ENCODE measurements around the gene RECQL. TPM values are rescaled to one million over a fixed set of nuclear protein-coding genes. Genes with fewer than 3 reads are reported as not detected.
"Not testable (repeated sequence)": the region's sequence is repeated elsewhere in the genome, so short reads cannot be mapped to it uniquely, and the experiment has no call there.

The RECQL gene
- total RNA-seq, 1 experiment from 2014 or later = 34.5 TPM

DNA sequence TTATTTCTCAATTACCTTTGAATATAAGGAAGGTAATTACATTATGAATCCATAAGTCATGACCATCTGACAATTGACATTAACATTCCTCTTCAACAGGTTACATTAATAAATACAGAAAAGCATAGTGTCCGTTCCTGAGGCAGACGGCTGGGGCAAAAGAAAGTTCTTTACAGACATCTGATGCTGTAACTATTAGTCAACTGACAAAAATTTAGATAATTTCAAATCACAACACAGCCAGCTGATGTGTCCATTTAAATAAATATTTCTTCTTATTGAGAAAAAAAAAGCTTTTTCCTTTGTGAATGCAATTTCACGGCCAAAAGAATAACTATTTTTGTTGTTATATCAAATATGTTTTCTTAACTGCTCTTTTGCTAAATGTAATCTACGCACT lies 73.2 kb downstream of the RECQL start:
- intact Hi-C loops (cut with micrococcal nuclease; ENCODE audit: unreplicated experiment) = no loop called here
- Histone ChIP-seq H3K4me1 (replicated peaks; ENCODE audit: insufficient read depth) (no peaks in the 10 kb centered on the region), H2AFZ (no peak overlapping the region), H3K36me3 (ENCODE audit: low read depth) (no peaks in the 10 kb centered on the region), H3K4me3 (no peak overlapping the region), H3K9me2 (ENCODE audit: insufficient read depth) (no peaks in the 10 kb centered on the region), H3K27me3 (ENCODE audit: insufficient read depth, low read depth) (no peaks in the 10 kb centered on the region), H3K27ac (no peak overlapping the region), H4K20me1 (ENCODE audit: insufficient read depth) (no peaks in the 10 kb centered on the region), H3K4me2 (no peak overlapping the region), H3F3A (ENCODE audit: insufficient read depth, low read depth) (no peaks in the 10 kb centered on the region), H3K9me3 (ENCODE audit: insufficient read depth, low read depth) (0 out of 2 replicates have a peak, but pooled peaks cover 4% of the 10 kb centered on the region), H3K79me2 (ENCODE audit: low read depth) (no peaks in the 10 kb centered on the region)
- ChIA-PET POLR2A (ENCODE audit: unreplicated experiment) (no interaction called here), CTCF (no interaction called here)
- no peak for DNase-seq
- BruUV-seq (replicated peaks) = no TSS peak
- TF ChIP-seq, protein P1, sequence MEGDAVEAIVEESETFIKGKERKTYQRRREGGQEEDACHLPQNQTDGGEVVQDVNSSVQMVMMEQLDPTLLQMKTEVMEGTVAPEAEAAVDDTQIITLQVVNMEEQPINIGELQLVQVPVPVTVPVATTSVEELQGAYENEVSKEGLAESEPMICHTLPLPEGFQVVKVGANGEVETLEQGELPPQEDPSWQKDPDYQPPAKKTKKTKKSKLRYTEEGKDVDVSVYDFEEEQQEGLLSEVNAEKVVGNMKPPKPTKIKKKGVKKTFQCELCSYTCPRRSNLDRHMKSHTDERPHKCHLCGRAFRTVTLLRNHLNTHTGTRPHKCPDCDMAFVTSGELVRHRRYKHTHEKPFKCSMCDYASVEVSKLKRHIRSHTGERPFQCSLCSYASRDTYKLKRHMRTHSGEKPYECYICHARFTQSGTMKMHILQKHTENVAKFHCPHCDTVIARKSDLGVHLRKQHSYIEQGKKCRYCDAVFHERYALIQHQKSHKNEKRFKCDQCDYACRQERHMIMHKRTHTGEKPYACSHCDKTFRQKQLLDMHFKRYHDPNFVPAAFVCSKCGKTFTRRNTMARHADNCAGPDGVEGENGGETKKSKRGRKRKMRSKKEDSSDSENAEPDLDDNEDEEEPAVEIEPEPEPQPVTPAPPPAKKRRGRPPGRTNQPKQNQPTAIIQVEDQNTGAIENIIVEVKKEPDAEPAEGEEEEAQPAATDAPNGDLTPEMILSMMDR (conservative IDR thresholded peaks at IDR 0.05) = no peak

DNA sequence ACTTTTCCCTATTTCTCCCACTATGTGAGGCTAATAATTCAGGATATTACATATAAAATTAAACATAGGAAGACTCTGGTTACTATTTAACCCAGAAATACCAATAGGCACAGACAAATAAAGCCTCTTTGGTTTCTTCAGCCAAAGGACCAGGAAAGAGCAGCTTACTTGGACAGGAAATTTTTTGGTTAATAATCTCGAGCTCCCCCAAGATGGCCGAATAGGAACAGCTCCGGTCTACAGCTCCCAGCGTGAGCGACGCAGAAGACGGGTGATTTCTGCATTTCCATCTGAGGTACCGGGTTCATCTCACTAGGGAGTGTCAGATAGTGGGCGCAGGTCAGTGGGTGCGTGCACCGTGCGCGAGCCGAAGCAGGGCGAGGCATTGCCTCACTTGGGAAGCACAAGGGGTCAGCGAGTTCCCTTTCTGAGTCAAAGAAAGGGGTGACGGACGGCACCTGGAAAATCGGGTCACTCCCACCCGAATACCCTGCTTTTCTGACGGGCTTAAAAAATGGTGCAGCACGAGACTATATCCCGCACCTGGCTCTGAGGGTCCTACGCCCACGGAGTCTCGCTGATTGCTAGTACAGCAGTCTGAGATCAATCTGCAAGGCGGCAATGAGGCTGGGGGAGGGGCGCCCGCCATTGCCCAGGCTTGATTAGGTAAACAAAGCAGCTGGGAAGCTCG lies 82.3 kb downstream of the RECQL start:
- H3K9me2 ChIP-seq (ENCODE audit: insufficient read depth); H4K20me1 ChIP-seq (ENCODE audit: insufficient read depth); H3K27me3 ChIP-seq (ENCODE audit: insufficient read depth, low read depth); H3K36me3 ChIP-seq (ENCODE audit: low read depth); H3K4me1 ChIP-seq (replicated peaks; ENCODE audit: insufficient read depth); H3K79me2 ChIP-seq (ENCODE audit: low read depth); CTCF ChIA-PET; H3F3A ChIP-seq (ENCODE audit: insufficient read depth, low read depth); POLR2A ChIA-PET (ENCODE audit: unreplicated experiment); intact Hi-C loops (cut with micrococcal nuclease; ENCODE audit: unreplicated experiment); H3K9me3 ChIP-seq (ENCODE audit: insufficient read depth, low read depth); H3K27ac ChIP-seq; BruUV-seq (replicated peaks): not testable (repeated sequence)
- peak overlapping the region; percentile 71 for H2AFZ ChIP-seq
- peak in 1 of 2 experiments; percentile 27 for DNase-seq
- H3K4me3 ChIP-seq = peak overlapping the region; percentile 49; the same call in 1 of the 2 replicates
- peak overlapping the region; percentile 44; the same call in 1 of the 2 replicates for H3K4me2 ChIP-seq

Other genes starting within 250 kb of the RECQL start
- gene SLCO1A2, start 166.7 kb downstream of the RECQL start, total RNA-seq (2021) = 0.45 and 0.63 TPM in 2 replicates
- gene IAPP, start 128.7 kb downstream of the RECQL start, total RNA-seq (2021) = not detected in 2 replicates
- 18.6 and 21.3 TPM in 2 replicates for gene PYROXD1, start 64.0 kb downstream of the RECQL start, total RNA-seq (2021)
- gene GOLT1B, start 154 bp upstream of the RECQL start, total RNA-seq (2021) = 38.0 and 39.0 TPM in 2 replicates
- 0.39 TPM in 1 of 2 replicates, not detected in the other for gene SPX, start 24.7 kb upstream of the RECQL start, total RNA-seq (2021)
- gene GYS2, start 103.2 kb upstream of the RECQL start, total RNA-seq (2021) = not detected in 2 replicates
- gene LDHB, start 156.2 kb upstream of the RECQL start, total RNA-seq (2021) = 994 and 1,055 TPM in 2 replicates

Data from PC-9 (cell line).